ENCODE results near the gene SRRM3.
"Not testable (repeated sequence)": the region's sequence is repeated elsewhere in the genome, so short reads cannot be mapped to it uniquely, and the experiment has no call there.

The SRRM3 gene

GRCh38 chr7:76327610-76328009 lies 125.9 kb downstream of the SRRM3 start:
- ATAC-seq (replicated peaks; ENCODE audit: extremely low read depth, poor library complexity, severe bottlenecking) = no peak
- no peaks in the 10 kb centered on the region for H3K9me3 Mint-ChIP-seq
- H3K4me1 Mint-ChIP-seq = peaks cover 35% of the 10 kb centered on the region
- H3K36me3 Mint-ChIP-seq (ENCODE audit: insufficient read depth) = peaks cover 40% of the 10 kb centered on the region
- H3K27me3 Mint-ChIP-seq = no peaks in the 10 kb centered on the region
- H3K27ac Mint-ChIP-seq (ENCODE audit: low read depth) = no peak overlapping the region
- DNase-seq (ENCODE audit: low spot score in 2 of 2) = no peak
- no peak overlapping the region for H3K4me3 Mint-ChIP-seq

- Mint-ChIP-seq H3K4me3 (no peak overlapping the region), H3K4me1 (peaks cover 38% of the 10 kb centered on the region), H3K27me3 (no peaks in the 10 kb centered on the region), H3K9me3 (no peaks in the 10 kb centered on the region), H3K36me3 (ENCODE audit: insufficient read depth) (peaks cover 42% of the 10 kb centered on the region), H3K27ac (ENCODE audit: low read depth) (no peak overlapping the region)
- no peak for DNase-seq (ENCODE audit: low spot score in 2 of 2)
- ATAC-seq (replicated peaks; ENCODE audit: extremely low read depth, poor library complexity, severe bottlenecking) = no peak
Measured at GRCh38 chr7:76328389-76328788, 126.7 kb downstream of the SRRM3 start.

GRCh38 chr7:76329479-76329878 lies 127.8 kb downstream of the SRRM3 start:
- Mint-ChIP-seq H3K9me3 (no peaks in the 10 kb centered on the region), H3K27ac (ENCODE audit: low read depth) (no peak overlapping the region), H3K4me1 (peaks cover 44% of the 10 kb centered on the region), H3K4me3 (no peak overlapping the region), H3K36me3 (ENCODE audit: insufficient read depth) (peaks cover 46% of the 10 kb centered on the region), H3K27me3 (no peaks in the 10 kb centered on the region)
- ATAC-seq (replicated peaks; ENCODE audit: extremely low read depth, poor library complexity, severe bottlenecking) = no peak
- no peak for DNase-seq (ENCODE audit: low spot score in 2 of 2)

GRCh38 chr7:76330261-76330660 lies 128.6 kb downstream of the SRRM3 start:
- DNase-seq (ENCODE audit: low spot score in 2 of 2) (no peak), ATAC-seq (replicated peaks; ENCODE audit: extremely low read depth, poor library complexity, severe bottlenecking) (no peak)
- no peaks in the 10 kb centered on the region for H3K9me3 Mint-ChIP-seq
- no peaks in the 10 kb centered on the region for H3K27me3 Mint-ChIP-seq
- no peak overlapping the region for H3K27ac Mint-ChIP-seq (ENCODE audit: low read depth)
- no peak overlapping the region for H3K4me3 Mint-ChIP-seq
- peaks cover 44% of the 10 kb centered on the region for H3K4me1 Mint-ChIP-seq
- H3K36me3 Mint-ChIP-seq (ENCODE audit: insufficient read depth) = peaks cover 46% of the 10 kb centered on the region

- H3K36me3 Mint-ChIP-seq (ENCODE audit: insufficient read depth) = peaks cover 46% of the 10 kb centered on the region
Measured at GRCh38 chr7:76330673-76331072, 129.0 kb downstream of the SRRM3 start.

GRCh38 chr7:76332078-76332477 lies 130.4 kb downstream of the SRRM3 start:
- peak overlapping the region; percentile 74 for H3K27ac Mint-ChIP-seq (ENCODE audit: low read depth)
- H3K36me3 Mint-ChIP-seq (ENCODE audit: insufficient read depth) = peaks cover 40% of the 10 kb centered on the region
- no peaks in the 10 kb centered on the region for H3K27me3 Mint-ChIP-seq
- peaks cover 44% of the 10 kb centered on the region for H3K4me1 Mint-ChIP-seq
- H3K4me3 Mint-ChIP-seq = no peak overlapping the region
- H3K9me3 Mint-ChIP-seq = no peaks in the 10 kb centered on the region
- ATAC-seq (replicated peaks; ENCODE audit: extremely low read depth, poor library complexity, severe bottlenecking) = no peak
- no peak for DNase-seq (ENCODE audit: low spot score in 2 of 2)

More at GRCh38 chr7:76330673-76331072, 129.0 kb downstream of the SRRM3 start:
- Mint-ChIP-seq H3K9me3 (no peaks in the 10 kb centered on the region), H3K27me3 (no peaks in the 10 kb centered on the region), H3K4me1 (peaks cover 44% of the 10 kb centered on the region), H3K4me3 (no peak overlapping the region), H3K27ac (ENCODE audit: low read depth) (no peak overlapping the region)
- DNase-seq (ENCODE audit: low spot score in 2 of 2) (no peak), ATAC-seq (replicated peaks; ENCODE audit: extremely low read depth, poor library complexity, severe bottlenecking) (no peak)

- Mint-ChIP-seq H3K9me3 (no peaks in the 10 kb centered on the region), H3K36me3 (ENCODE audit: insufficient read depth) (peaks cover 40% of the 10 kb centered on the region), H3K27ac (ENCODE audit: low read depth) (peak overlapping the region; percentile 74), H3K4me3 (no peak overlapping the region), H3K27me3 (no peaks in the 10 kb centered on the region), H3K4me1 (peaks cover 44% of the 10 kb centered on the region)
- no peak for DNase-seq (ENCODE audit: low spot score in 2 of 2)
- ATAC-seq (replicated peaks; ENCODE audit: extremely low read depth, poor library complexity, severe bottlenecking) = no peak
Measured at GRCh38 chr7:76333511-76334101, 131.9 kb downstream of the SRRM3 start.

GRCh38 chr7:76334320-76334967 lies 132.7 kb downstream of the SRRM3 start:
- H3K27ac Mint-ChIP-seq (ENCODE audit: low read depth) = no peak overlapping the region
- no peak for ATAC-seq (replicated peaks; ENCODE audit: extremely low read depth, poor library complexity, severe bottlenecking)
- H3K4me3 Mint-ChIP-seq = no peak overlapping the region
- H3K4me1 Mint-ChIP-seq = peaks cover 43% of the 10 kb centered on the region
- H3K36me3 Mint-ChIP-seq (ENCODE audit: insufficient read depth) = peaks cover 32% of the 10 kb centered on the region
- DNase-seq (ENCODE audit: low spot score in 2 of 2) = no peak
- H3K27me3 Mint-ChIP-seq = no peaks in the 10 kb centered on the region
- H3K9me3 Mint-ChIP-seq = no peaks in the 10 kb centered on the region

GRCh38 chr7:76335417-76335816 lies 133.7 kb downstream of the SRRM3 start:
- H3K9me3 Mint-ChIP-seq; H3K27me3 Mint-ChIP-seq; H3K27ac Mint-ChIP-seq (ENCODE audit: low read depth); DNase-seq (ENCODE audit: low spot score in 2 of 2); ATAC-seq (replicated peaks; ENCODE audit: extremely low read depth, poor library complexity, severe bottlenecking); H3K4me3 Mint-ChIP-seq: not testable (repeated sequence)
- Mint-ChIP-seq H3K4me1 (peaks cover 44% of the 10 kb centered on the region), H3K36me3 (ENCODE audit: insufficient read depth) (peaks cover 31% of the 10 kb centered on the region)

- H3K4me3 Mint-ChIP-seq = no peak overlapping the region
- H3K27me3 Mint-ChIP-seq = no peaks in the 10 kb centered on the region
- no peak overlapping the region for H3K27ac Mint-ChIP-seq (ENCODE audit: low read depth)
- peaks cover 29% of the 10 kb centered on the region for H3K36me3 Mint-ChIP-seq (ENCODE audit: insufficient read depth)
- H3K9me3 Mint-ChIP-seq = no peaks in the 10 kb centered on the region
- DNase-seq (ENCODE audit: low spot score in 2 of 2) (no peak), ATAC-seq (replicated peaks; ENCODE audit: extremely low read depth, poor library complexity, severe bottlenecking) (no peak)
- H3K4me1 Mint-ChIP-seq = peaks cover 48% of the 10 kb centered on the region
Measured at GRCh38 chr7:76336094-76336493, 134.4 kb downstream of the SRRM3 start.
